Activated T-cell treated with anti-CD3 and anti-CD28 coated beads, Interleukin-2, amount 50 U/mL, for 4 hours (primary cell): ENCODE data around the gene GRB10. TPM values are rescaled to one million over a fixed set of nuclear protein-coding genes. Genes with fewer than 3 reads are reported as not detected.

Experiments
- ATAC-seq, 2 donors: fragments of 200-7000 bp; cut with Tn5 transposase; one replicate each; pipeline ENCODE4 v1.10.0; 2021
- DNase-seq: peaks from one replicate; pipeline ENCODE4 v3.0.0-alpha.2; 2020
- H3K27me3 Mint-ChIP-seq: one replicate; pipeline ENCODE4 v1.8.0; 2021; ENCODE audit warnings: low read depth, mixed read lengths
- H3K36me3 Mint-ChIP-seq: one replicate; pipeline ENCODE4 v1.8.0; 2022; ENCODE audit warnings: mixed read lengths; ENCODE audit not compliant: insufficient read depth
- H3K4me1 Mint-ChIP-seq: one replicate; pipeline ENCODE4 v1.8.0; 2021; ENCODE audit warnings: low read depth, mixed read lengths
- H3K4me3 Mint-ChIP-seq: one replicate; pipeline ENCODE4 v1.8.0; 2021; ENCODE audit warnings: mild to moderate bottlenecking, moderate library complexity, mixed read lengths
- H3K9me3 Mint-ChIP-seq: one replicate; pipeline ENCODE4 v1.8.0; 2021; ENCODE audit warnings: mixed read lengths
- total RNA-seq, 3 donors: library from RNA; stranded (reverse); gene quantifications; one replicate each; pipeline ENCODE4 v1.2.1, GENCODE V29; 2021

The GRB10 gene
- total RNA-seq, 3 donors from 2014 or later, result 1.3 to 3.7 (median 3.3) TPM

DNA sequence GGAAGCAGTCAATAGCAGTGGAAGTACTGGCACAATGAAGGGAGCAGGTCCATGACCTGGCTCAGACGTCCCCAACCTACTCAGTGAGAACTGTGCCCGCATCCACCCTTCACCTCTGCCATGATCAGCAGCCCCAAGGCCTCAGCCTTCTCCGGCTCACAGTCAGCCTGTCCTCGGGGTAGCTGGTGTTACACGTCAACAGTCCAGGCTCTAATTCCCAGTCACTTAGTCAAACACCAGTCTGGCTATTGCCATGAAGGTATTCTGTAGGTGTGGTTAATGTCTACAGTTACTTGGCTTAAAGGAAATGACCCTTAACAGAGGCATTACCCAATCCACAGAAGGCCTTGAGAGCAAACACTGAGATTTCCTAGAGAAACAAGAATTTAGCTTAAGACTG lies 49.1 kb downstream of the GRB10 start:
- no peak overlapping the region for H3K4me3 Mint-ChIP-seq
- H3K27me3 Mint-ChIP-seq, result no peaks in the 10 kb centered on the region
- no peaks in the 10 kb centered on the region for H3K9me3 Mint-ChIP-seq

DNA sequence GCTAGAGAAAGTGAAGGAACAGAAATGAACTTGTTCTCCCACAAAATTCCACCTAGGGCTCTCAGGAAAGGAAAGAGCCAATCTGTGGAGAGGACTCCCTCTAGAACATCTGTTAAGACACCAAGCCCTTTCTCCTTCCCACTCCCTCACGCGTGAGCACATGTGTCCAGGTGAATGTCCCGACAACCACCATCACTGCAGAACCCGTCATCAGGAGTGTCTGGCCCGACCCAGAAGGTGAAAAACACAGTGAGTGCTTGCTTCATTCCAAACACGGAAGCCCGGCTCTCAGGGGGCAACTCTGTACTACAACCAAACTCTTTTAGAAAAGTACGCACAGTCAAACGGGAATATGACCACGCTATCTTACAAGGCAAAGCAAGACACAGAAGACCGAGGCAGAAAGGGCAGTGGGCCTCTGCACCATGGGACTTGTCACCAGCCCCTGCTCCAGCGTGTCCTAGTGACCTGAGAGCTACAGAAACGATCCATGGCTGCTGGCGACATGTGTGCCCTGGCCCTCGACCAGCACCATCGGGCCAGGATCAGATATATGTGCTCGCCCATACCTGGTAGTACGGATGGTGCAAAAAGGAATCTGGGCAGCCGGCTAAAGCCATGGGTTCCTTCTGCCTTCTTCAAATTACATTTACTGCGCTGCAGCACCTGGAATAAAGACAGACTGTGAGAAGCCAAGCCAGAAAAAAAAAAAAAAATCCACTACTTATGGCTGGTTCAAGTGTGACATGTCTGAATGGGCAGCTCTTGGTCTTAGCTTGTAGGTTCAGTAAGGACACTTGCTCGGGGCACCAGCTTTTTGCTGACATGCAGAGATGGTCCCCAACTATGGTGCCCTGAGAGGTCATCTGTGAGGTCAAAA lies 50.8 kb downstream of the GRB10 start:
- H3K36me3 Mint-ChIP-seq, result no peaks in the 10 kb centered on the region
- no peaks in the 10 kb centered on the region for H3K27me3 Mint-ChIP-seq
- DNase-seq, result no peak
- no peak for ATAC-seq
- peaks cover 5% of the 10 kb centered on the region for H3K4me1 Mint-ChIP-seq
- H3K9me3 Mint-ChIP-seq, result no peaks in the 10 kb centered on the region
- no peak overlapping the region for H3K4me3 Mint-ChIP-seq

More for the DNA sequence above, 49.1 kb downstream of the GRB10 start:
- DNase-seq (no peak), ATAC-seq (no peak)
- H3K4me1 Mint-ChIP-seq, result peaks cover 5% of the 10 kb centered on the region
- no peaks in the 10 kb centered on the region for H3K36me3 Mint-ChIP-seq

DNA sequence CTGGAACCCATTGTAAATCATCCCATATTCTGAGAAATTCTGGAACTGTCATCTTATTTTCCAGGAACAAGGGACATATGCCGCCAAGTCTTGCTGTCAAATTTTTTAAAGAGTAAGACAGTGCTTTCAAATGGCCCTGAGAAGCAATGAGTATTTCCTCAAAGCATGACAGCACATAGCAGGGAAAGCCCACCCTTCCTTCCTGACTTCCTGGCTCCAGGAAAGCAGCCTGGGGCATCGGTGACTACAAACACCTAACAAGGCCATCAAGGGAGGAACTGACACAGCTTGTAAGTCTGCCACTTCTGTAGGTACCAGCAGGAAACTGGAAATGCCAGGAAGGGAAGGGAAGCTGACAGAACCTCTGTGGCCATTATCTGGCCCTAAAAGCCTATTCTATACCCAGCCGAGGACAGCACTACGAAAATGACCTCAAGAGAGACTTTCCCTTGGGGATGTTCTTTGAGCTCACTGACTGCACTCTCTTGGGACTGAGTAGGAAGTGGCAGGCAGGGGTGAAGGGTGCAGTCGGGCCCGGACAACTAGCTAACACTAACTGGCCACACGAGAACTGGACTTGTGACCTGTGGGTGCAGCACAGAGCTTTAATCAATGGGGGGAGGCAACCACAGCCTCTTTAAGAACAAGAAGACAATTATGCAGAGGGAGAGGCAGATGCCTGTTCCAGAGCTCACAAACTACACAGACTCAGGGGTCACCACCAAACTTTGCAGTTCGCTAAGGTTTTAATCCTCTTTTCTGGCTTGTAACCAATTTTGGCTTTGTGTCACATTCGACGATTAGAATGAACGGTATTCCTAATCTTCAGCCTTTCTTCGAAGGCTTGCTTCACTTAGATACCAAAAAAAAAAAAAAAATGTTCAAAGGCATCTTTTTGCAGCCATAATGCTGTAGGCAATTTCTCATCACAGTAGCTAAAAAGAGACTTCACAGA lies 52.0 kb downstream of the GRB10 start:
- no peaks in the 10 kb centered on the region for H3K27me3 Mint-ChIP-seq
- no peak for DNase-seq
- H3K4me3 Mint-ChIP-seq, result no peak overlapping the region
- no peak for ATAC-seq
- H3K36me3 Mint-ChIP-seq, result no peaks in the 10 kb centered on the region
- peaks cover 5% of the 10 kb centered on the region for H3K4me1 Mint-ChIP-seq
- H3K9me3 Mint-ChIP-seq, result no peaks in the 10 kb centered on the region

DNA sequence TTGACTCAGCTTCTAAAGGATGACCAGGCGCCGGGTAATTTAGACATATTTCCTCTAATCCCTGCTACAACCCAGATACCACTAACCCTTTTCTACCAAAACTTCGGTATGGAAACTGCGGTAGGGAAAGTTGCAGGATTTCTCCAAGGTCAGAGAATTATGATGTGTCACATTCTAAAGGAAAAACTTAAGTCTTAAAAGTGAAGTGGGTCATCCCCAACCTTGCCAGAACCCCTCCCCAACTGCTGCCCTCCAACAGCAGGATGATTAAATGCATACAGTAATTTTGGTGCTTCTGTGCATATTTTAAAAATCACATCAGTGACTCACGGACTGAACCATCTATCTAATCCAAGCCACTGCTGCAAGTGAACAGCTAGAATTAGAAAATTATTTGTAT lies 52.7 kb downstream of the GRB10 start:
- no peaks in the 10 kb centered on the region for H3K27me3 Mint-ChIP-seq
- no peak for ATAC-seq
- H3K4me3 Mint-ChIP-seq, result no peak overlapping the region
- no peaks in the 10 kb centered on the region for H3K9me3 Mint-ChIP-seq
- H3K36me3 Mint-ChIP-seq, result no peaks in the 10 kb centered on the region
- no peak for DNase-seq
- H3K4me1 Mint-ChIP-seq, result peaks cover 2% of the 10 kb centered on the region

DNA sequence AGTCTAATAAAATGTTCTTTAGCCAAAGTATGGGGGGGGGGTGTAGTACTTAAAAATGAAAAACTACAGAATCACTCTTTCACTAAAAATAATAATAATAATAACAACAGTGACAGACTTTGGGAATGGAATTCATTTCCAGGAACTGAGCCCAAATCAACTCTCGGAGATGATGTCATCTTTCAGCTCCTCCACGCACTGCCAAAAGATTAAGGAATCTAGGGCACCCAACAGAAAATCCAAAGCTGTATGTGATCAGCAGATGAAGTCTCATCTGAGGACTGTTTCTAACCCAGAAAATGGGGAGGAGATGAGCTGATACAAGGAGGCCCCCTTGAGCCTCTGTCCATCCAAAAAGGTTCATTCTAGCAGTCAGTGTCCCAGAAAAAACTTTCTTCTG lies 54.5 kb downstream of the GRB10 start:
- Mint-ChIP-seq H3K4me3 (no peak overlapping the region), H3K27me3 (peaks cover 3% of the 10 kb centered on the region), H3K36me3 (peaks cover 2% of the 10 kb centered on the region), H3K9me3 (no peaks in the 10 kb centered on the region), H3K4me1 (peaks cover 3% of the 10 kb centered on the region)
- ATAC-seq (no peak), DNase-seq (no peak)

DNA sequence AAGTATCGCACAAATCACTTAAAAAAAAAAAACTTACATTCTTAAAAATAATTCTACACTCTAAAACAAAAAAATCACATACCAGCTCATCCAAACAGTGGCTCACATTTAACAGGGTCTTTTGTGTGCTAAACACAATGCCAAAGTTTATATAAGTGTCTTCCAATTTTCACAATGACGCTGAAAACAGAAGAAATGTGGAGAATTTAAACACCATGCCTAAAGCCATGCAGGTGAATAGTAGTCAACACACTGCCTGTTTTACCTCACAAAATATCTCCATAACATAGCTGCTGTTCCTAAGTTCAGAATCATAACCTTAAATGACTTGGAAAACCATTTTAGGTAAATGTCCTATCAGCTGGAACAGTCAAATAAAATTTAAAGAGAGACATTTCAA lies 55.0 kb downstream of the GRB10 start:
- peaks cover 3% of the 10 kb centered on the region for H3K27me3 Mint-ChIP-seq
- H3K36me3 Mint-ChIP-seq, result peaks cover 2% of the 10 kb centered on the region
- H3K4me3 Mint-ChIP-seq, result no peak overlapping the region
- DNase-seq, result no peak
- H3K9me3 Mint-ChIP-seq, result no peaks in the 10 kb centered on the region
- ATAC-seq, result no peak
- peaks cover 3% of the 10 kb centered on the region for H3K4me1 Mint-ChIP-seq

DNA sequence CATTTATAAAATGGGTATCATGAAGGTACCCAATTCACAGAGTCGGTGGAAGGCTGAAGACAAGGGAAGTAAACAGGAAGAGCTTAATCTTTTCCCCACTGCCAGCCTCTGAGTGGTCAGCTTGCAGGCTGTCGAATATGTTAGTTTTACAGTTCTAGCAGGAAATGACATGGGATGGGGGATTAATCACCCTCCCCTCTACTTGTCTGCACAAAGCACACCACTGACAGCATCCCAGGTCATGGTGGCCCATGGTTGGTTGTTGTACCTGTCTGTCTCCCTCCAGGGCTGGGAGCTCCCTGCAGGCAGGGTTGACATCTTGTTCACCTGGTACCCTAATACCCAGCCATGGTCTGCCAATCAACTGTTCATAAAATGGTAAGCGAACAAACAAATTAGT lies 55.6 kb downstream of the GRB10 start:
- H3K4me3 Mint-ChIP-seq, result no peak overlapping the region
- DNase-seq, result no peak
- ATAC-seq, result no peak
- no peaks in the 10 kb centered on the region for H3K9me3 Mint-ChIP-seq
- H3K4me1 Mint-ChIP-seq, result peaks cover 3% of the 10 kb centered on the region
- peaks cover 3% of the 10 kb centered on the region for H3K27me3 Mint-ChIP-seq
- peaks cover 2% of the 10 kb centered on the region for H3K36me3 Mint-ChIP-seq

DNA sequence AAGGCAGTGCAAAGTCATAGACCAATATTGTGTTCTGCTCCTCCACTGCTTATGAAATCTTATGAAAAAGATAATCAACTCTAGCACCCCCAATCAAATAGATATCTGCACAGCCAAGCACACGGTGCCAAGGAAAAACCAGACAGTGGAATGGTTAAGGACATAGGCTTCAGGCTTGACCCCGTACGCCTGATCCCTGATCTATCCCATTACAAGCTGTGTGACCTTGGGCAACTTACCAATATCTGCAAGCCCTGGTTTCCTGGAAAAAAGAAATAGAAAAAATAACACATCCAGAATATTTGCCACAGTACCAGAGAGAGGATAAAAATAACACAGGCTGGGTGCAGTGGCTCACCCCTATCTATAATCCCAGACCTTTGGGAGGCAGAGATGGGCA lies 56.9 kb downstream of the GRB10 start:
- H3K27me3 Mint-ChIP-seq, result peaks cover 3% of the 10 kb centered on the region
- no peak overlapping the region for H3K4me3 Mint-ChIP-seq
- DNase-seq (no peak), ATAC-seq (no peak)
- H3K4me1 Mint-ChIP-seq, result peaks cover 3% of the 10 kb centered on the region
- peaks cover 2% of the 10 kb centered on the region for H3K36me3 Mint-ChIP-seq
- H3K9me3 Mint-ChIP-seq, result no peaks in the 10 kb centered on the region

DNA sequence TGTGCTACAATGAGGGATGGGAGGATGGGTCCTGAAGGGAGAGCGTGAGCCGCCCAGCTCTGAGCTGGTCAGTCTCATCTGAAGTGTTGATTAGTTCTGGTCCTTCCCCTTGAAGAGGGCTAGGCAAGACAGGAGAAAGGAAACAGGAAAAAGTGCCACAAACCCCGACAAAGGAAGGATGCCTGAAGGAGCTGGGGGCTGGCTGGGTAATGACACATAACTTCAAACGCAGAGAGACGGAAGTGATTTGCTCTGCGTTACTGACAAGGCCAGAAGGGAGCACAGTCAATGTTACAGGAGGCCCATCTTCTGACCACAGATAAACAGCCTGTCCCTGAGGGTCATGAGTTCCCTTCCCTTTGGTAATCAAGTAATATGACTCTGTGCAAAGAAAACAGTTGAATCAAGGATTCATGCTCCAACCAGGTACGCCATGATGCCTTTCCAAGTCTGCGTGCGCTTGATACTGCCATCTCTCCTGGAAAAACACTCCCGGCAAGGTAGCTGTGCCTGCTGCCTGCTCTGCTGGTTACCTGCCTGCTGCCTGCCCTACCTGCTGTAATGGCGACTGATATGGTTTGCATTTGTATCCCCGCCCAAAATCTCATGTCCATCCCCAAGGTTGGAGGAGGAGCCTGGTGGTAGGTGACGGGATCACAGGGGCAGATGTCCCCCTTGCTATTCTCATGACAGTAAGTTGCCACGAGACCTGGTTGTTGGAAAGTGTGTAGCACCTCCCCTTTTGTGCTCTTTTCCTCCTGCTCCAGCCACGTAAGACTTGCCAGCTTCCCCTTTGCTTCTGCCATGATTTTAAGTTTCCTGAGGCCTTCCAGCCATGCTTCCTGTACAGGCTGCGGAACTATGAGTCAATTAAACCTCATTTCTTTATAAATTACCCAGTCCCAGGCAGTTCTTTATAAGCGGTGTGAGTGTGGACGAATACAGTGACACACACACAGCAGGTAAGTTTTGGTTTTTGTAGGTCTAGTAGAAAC lies 57.9 kb downstream of the GRB10 start:
- no peak for DNase-seq
- peaks cover 3% of the 10 kb centered on the region for H3K4me1 Mint-ChIP-seq
- H3K36me3 Mint-ChIP-seq, result peaks cover 2% of the 10 kb centered on the region
- peaks cover 3% of the 10 kb centered on the region for H3K27me3 Mint-ChIP-seq
- no peak for ATAC-seq
- no peak overlapping the region for H3K4me3 Mint-ChIP-seq
- no peaks in the 10 kb centered on the region for H3K9me3 Mint-ChIP-seq

DNA sequence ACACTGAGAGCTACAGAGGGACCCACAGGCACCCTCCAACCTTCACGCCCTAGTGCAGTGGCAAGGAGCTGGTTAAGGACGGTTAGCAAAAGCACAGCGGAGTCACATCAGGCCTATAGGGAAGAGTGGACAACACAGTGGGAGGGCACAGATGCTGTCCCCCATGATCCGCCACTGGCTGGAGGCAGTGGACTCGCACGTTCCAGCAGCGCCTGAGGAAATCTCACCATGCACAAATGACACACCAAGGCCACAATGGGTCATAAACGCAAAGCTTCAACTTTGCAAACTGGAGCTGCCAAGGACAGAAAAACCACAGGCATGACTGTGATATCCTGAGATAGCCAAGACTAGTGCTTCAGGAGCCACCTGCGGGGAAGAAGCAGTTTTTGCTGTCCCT lies 58.8 kb downstream of the GRB10 start:
- no peak for ATAC-seq
- Mint-ChIP-seq H3K4me1 (peaks cover 3% of the 10 kb centered on the region), H3K36me3 (peaks cover 2% of the 10 kb centered on the region), H3K27me3 (peaks cover 3% of the 10 kb centered on the region), H3K4me3 (no peak overlapping the region), H3K9me3 (no peaks in the 10 kb centered on the region)
- DNase-seq, result no peak

DNA sequence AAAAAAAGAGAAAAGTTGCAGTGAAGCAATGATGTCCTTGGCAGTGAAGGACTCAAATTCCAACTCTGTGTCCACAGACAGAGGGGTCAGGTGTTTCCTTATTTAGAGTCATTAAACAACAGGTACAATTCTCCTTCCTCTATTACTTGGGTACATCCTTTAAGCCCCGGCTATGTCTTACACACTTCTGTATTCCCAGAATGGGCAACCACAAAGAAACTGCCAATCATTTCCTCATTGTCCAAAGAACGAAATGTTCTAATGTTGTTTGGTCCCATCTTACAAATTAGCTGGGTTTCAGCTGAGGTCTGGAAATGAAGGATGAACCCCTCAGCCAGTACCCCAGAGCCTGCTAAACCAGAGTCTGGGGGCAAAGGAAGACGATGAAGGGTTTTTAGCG lies 59.5 kb downstream of the GRB10 start:
- Mint-ChIP-seq H3K36me3 (peaks cover 2% of the 10 kb centered on the region), H3K4me3 (no peak overlapping the region), H3K4me1 (peaks cover 3% of the 10 kb centered on the region), H3K9me3 (no peaks in the 10 kb centered on the region), H3K27me3 (peaks cover 3% of the 10 kb centered on the region)
- DNase-seq, result no peak
- no peak for ATAC-seq

DNA sequence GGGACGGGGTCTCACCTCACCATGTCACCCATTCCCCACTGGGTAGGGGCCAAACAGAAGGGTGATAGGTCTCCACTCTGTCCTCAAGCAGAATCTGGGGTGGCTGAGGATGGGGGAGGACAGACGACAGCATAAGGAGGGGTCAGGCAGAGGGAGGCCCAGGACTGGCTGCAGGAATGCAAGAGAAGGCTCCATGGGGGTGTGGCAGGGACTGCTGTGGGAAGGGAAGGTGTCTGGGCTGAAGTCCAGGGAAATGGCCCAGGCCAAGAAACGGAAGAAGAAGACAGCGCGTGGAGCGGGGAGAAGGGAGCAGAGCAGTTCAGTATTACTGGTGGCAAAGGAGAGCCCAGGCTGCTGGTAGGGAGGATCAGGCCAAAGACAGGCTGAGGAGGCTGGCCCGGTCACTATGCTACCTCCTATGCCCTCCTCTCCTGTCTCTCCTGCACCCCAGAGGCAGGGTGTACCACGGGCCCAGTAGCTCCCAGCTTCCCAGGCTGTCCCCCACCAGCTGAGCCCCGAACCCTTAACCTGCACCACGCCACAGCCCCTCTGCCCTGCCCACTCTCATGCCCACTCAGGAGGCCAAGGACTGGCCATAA lies 60.9 kb downstream of the GRB10 start:
- Mint-ChIP-seq H3K4me1 (peaks cover 3% of the 10 kb centered on the region), H3K9me3 (no peaks in the 10 kb centered on the region), H3K27me3 (peaks cover 3% of the 10 kb centered on the region)

DNA sequence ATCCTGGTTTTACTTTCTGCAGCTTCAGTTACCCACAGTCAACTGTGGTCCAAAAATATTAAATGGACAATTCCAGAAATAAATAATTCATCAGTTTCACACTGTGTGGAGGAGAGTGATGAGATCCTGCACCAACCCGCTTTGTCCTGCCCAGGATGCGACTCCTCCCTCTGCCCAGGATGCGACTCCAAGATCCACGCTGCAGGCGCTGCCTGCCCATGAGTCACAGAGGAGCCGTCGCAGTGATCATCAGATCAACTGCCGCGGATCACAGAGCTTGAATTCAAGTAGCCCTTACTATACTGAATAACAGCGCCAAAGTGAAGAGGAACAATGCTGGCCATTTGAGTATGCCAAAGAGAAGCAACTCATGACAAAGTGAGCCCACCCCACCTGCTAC lies 61.5 kb downstream of the GRB10 start:
- peaks cover 2% of the 10 kb centered on the region for H3K36me3 Mint-ChIP-seq
- DNase-seq (no peak), ATAC-seq (no peak)
- peaks cover 3% of the 10 kb centered on the region for H3K27me3 Mint-ChIP-seq
- H3K4me1 Mint-ChIP-seq, result peaks cover 3% of the 10 kb centered on the region
- H3K9me3 Mint-ChIP-seq, result no peaks in the 10 kb centered on the region
- H3K4me3 Mint-ChIP-seq, result no peak overlapping the region

More for the DNA sequence above, 60.9 kb downstream of the GRB10 start:
- no peak for DNase-seq
- Mint-ChIP-seq H3K36me3 (peaks cover 2% of the 10 kb centered on the region), H3K4me3 (no peak overlapping the region)
- ATAC-seq, result no peak
